Neural progenitor cell (in vitro differentiated cells): Measurements from ENCODE around the gene PTTG2. TPM values are rescaled to one million over a fixed set of nuclear protein-coding genes. Genes with fewer than 3 reads are reported as not detected.
A peak's percentile ranks its signal among the peaks of the same experiment; 100 is the strongest.

ENCODE experiments used
- DNase-seq: peaks from one replicate; pipeline ENCODE4 v3.0.0-alpha.2; 2016; ENCODE audit warnings: low spot score
- H2AFZ ChIP-seq: fragments of 200-600 bp; sonication (generic); replicated peaks from 2 replicates; pipeline ENCODE4 v1.6.1; 2016; ENCODE audit warnings: antibody characterized with exemption
- H3F3A ChIP-seq: fragments of 200-600 bp; sonication (generic); 2 replicates; pipeline ENCODE4 v1.6.1; 2016; ENCODE audit warnings: antibody characterized with exemption, low read depth
- H3K27ac ChIP-seq: fragments of 200-600 bp; sonication (generic); 2 replicates; pipeline ENCODE4 v1.5.1; 2016; ENCODE audit warnings: mild to moderate bottlenecking
- H3K27me3 ChIP-seq: fragments of 200-600 bp; sonication (generic); 2 replicates; pipeline ENCODE4 v1.6.1; 2016; ENCODE audit warnings: mild to moderate bottlenecking, moderate library complexity
- H3K36me3 ChIP-seq: fragments of 200-600 bp; sonication (generic); 2 replicates; pipeline ENCODE4 v1.5.1; 2016
- H3K4me1 ChIP-seq: fragments of 200-600 bp; sonication (generic); 2 replicates; pipeline ENCODE4 v1.6.1; 2016; ENCODE audit warnings: mixed run types
- H3K4me2 ChIP-seq: fragments of 200-600 bp; sonication (generic); 2 replicates; pipeline ENCODE4 v1.6.1; 2016
- H3K4me3 ChIP-seq: fragments of 200-600 bp; sonication (generic); 2 replicates; pipeline ENCODE4 v1.5.1; 2016
- H3K79me2 ChIP-seq: fragments of 200-600 bp; sonication (generic); 2 replicates; pipeline ENCODE4 v1.6.1; 2016; ENCODE audit warnings: low read depth
- H3K9ac ChIP-seq: fragments of 200-600 bp; sonication (generic); 2 replicates; pipeline ENCODE4 v1.6.1; 2016
- H3K9me3 ChIP-seq: fragments of 200-600 bp; sonication (generic); 2 replicates; pipeline ENCODE4 v1.5.1; 2016; ENCODE audit warnings: low read depth
- H4K20me1 ChIP-seq: fragments of 200-600 bp; sonication (generic); 2 replicates; pipeline ENCODE4 v1.6.1; 2016; ENCODE audit warnings: low read depth
- H3K27ac Mint-ChIP-seq: 3 replicates; pipeline ENCODE4 v1.8.0; 2021; ENCODE audit warnings: mixed read lengths
- H3K27me3 Mint-ChIP-seq: 2 replicates; pipeline ENCODE4 v1.8.0; 2022; ENCODE audit warnings: low read depth, mild to moderate bottlenecking, inconsistent platforms, moderate library complexity, mixed read lengths; ENCODE audit not compliant: insufficient read depth
- H3K36me3 Mint-ChIP-seq: 3 replicates; pipeline ENCODE4 v1.8.0; 2021; ENCODE audit warnings: mixed read lengths
- H3K4me1 Mint-ChIP-seq: 3 replicates; pipeline ENCODE4 v1.8.0; 2021; ENCODE audit warnings: mixed read lengths
- H3K4me3 Mint-ChIP-seq: 3 replicates; pipeline ENCODE4 v1.8.0; 2021; ENCODE audit warnings: mild to moderate bottlenecking, moderate library complexity, mixed read lengths
- H3K9me3 Mint-ChIP-seq: 3 replicates; pipeline ENCODE4 v1.8.0; 2020; ENCODE audit warnings: mixed read lengths
- CTCF ChIP-seq: fragments of 200-600 bp; sonication (generic); IDR thresholded peaks from 2 replicates; pipeline ENCODE4 v1.5.1; 2017; ENCODE audit warnings: antibody characterized with exemption, mild to moderate bottlenecking
- EZH2 ChIP-seq: fragments of 200-600 bp; sonication (generic); IDR thresholded peaks from 2 replicates; pipeline ENCODE4 v1.6.1; 2017; ENCODE audit warnings: antibody characterized with exemption, mild to moderate bottlenecking, moderate library complexity
- EZH2phosphoT487 ChIP-seq: fragments of 200-600 bp; sonication (generic); IDR thresholded peaks from 2 replicates; pipeline ENCODE4 v1.6.1; 2017; ENCODE audit warnings: antibody characterized with exemption
- total RNA-seq: library from RNA; depleted of rRNA; stranded (reverse); fragments of >200 nt; gene quantifications from 2 replicates; pipeline ENCODE4 v1.2.3, GENCODE V29; 2015; ENCODE audit warnings: low replicate concordance

Gene PTTG2
- total RNA-seq, 1 donor from 2014 or later, result not detected

DNA sequence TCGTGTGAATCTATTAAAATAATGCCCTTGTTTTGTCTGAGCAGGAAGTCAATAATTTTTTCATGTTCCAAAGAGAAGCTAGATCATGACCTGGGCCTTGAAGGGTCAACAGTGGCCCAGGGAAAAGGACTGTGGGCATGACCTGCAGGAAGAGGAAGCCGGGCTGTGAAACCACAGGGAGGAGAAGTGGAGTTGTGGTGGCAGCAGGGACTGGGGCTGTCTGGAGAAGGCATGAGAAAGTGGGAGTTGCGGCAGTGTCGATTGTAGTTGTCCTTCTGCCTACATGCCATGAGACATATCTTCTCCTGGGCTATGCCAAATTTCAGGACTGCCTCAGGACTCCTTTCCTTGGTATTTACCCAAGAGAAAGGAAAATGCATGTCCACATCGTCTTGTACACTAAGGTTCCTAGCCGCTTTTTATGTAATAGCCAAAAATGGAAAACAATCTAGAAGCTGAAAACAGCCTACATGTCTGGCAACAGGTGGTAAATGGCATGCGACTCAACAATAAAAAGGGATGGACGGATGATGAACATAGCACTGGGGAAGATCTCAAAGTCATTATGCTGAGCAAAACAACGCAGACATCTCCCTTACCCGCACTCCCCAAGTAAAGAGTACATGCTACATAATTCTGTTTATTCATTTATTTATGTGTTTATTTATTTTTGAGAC, 13.6 kb upstream of the PTTG2 start:
- H3K27ac ChIP-seq, result no peak overlapping the region
- Mint-ChIP-seq H3K4me1 (no peaks in the 10 kb centered on the region), H3K27me3 (peaks cover 4% of the 10 kb centered on the region), H3K27ac (no peak overlapping the region), H3K9me3 (peaks cover 4% of the 10 kb centered on the region), H3K4me3 (no peak overlapping the region), H3K36me3 (no peaks in the 10 kb centered on the region)
- no peaks in the 10 kb centered on the region for H3K79me2 ChIP-seq
- H3K9me3 ChIP-seq, result no peaks in the 10 kb centered on the region
- no peaks in the 10 kb centered on the region for H3F3A ChIP-seq
- no peak overlapping the region for H3K4me2 ChIP-seq
- H2AFZ ChIP-seq, result no peak overlapping the region
- TF ChIP-seq CTCF, result no peak
- TF ChIP-seq EZH2, result no peak
- no peak for TF ChIP-seq EZH2phosphoT487
- no peak overlapping the region for H3K9ac ChIP-seq
- no peak for DNase-seq
- H3K27me3 ChIP-seq, result no peaks in the 10 kb centered on the region
- no peaks in the 10 kb centered on the region for H3K36me3 ChIP-seq
- no peaks in the 10 kb centered on the region for H4K20me1 ChIP-seq
- H3K4me3 ChIP-seq, result no peak overlapping the region
- H3K4me1 ChIP-seq, result no peaks in the 10 kb centered on the region

DNA sequence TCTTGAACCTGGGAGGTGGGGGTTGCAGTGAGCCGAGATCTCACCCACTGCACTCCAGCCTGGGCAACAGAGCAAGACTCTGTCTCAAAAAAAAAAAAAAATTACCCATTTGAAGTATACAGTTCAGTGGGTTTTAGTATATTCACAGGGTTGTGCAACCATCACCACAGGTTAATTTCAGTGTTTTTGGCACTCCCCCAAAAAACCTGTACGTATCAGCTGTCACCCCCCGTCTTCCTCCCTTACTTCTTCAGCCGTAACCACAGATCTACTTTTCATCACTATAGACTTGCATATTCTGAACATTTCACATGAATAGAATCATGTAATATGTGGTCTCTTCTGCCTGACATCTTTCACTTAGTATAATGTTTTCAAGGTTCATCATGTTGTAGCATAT, 11.7 kb upstream of the PTTG2 start:
- Mint-ChIP-seq H3K36me3 (no peaks in the 10 kb centered on the region), H3K27ac (no peak overlapping the region), H3K4me1 (no peaks in the 10 kb centered on the region), H3K4me3 (no peak overlapping the region), H3K9me3 (no peaks in the 10 kb centered on the region), H3K27me3 (peaks cover 2% of the 10 kb centered on the region)
- no peak for TF ChIP-seq EZH2phosphoT487
- H3F3A ChIP-seq, result no peaks in the 10 kb centered on the region
- H2AFZ ChIP-seq, result no peak overlapping the region
- H4K20me1 ChIP-seq, result no peaks in the 10 kb centered on the region
- no peaks in the 10 kb centered on the region for H3K79me2 ChIP-seq
- no peak overlapping the region for H3K9ac ChIP-seq
- no peaks in the 10 kb centered on the region for H3K27me3 ChIP-seq
- no peaks in the 10 kb centered on the region for H3K4me1 ChIP-seq
- H3K4me3 ChIP-seq, result no peak overlapping the region
- no peaks in the 10 kb centered on the region for H3K36me3 ChIP-seq
- no peak overlapping the region for H3K27ac ChIP-seq
- no peak overlapping the region for H3K4me2 ChIP-seq
- no peak for DNase-seq
- no peaks in the 10 kb centered on the region for H3K9me3 ChIP-seq

DNA sequence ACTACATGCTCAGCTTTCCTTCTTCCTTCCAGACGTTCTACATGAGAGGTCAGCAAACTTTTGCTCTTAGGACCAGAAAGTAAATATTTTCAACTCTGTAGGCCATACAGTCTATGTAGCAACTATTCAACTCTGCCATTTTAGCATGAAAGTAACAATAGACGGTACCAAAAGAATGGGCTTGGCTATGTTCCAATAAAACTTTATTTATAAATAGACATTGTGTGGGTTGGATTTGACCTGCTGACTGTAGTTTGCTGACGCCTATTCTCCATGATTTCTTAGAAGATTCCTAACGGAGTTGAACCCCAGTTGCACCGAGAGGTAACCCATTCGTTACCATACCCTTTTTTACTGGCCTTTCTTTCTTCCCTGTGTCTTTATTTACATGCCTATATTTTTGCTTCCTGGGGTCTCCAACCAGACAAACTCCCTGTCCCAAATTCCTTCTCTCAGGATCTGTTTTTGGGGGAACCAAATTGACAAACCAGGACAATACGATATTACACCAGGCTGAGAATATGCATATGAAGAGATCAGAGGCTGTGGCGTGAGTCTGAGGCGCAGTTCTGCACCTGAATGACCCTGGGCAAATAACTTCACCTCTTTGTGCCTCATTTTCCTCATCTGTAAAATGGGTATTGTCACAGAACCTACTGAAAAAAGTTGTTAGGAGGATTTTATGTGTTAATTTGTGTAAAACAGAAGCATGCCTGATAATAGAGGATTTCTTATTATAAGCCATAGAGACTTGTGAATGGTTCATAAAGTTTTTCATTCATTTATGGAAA, 10.4 kb upstream of the PTTG2 start:
- no peak overlapping the region for H3K4me3 Mint-ChIP-seq
- no peaks in the 10 kb centered on the region for H3K4me1 Mint-ChIP-seq
- H3K9me3 Mint-ChIP-seq, result no peaks in the 10 kb centered on the region

More for the DNA sequence above, 10.4 kb upstream of the PTTG2 start:
- Mint-ChIP-seq H3K27me3 (peaks cover 2% of the 10 kb centered on the region), H3K36me3 (no peaks in the 10 kb centered on the region), H3K27ac (no peak overlapping the region)
- H3K79me2 ChIP-seq, result no peaks in the 10 kb centered on the region
- H3K4me2 ChIP-seq, result no peak overlapping the region
- no peaks in the 10 kb centered on the region for H4K20me1 ChIP-seq
- H3K4me3 ChIP-seq, result no peak overlapping the region
- TF ChIP-seq EZH2phosphoT487 (no peak), CTCF (no peak), EZH2 (no peak)
- H2AFZ ChIP-seq, result peak overlapping the region; percentile 50
- DNase-seq, result no peak
- H3K4me1 ChIP-seq, result no peaks in the 10 kb centered on the region
- H3F3A ChIP-seq, result no peaks in the 10 kb centered on the region
- no peak overlapping the region for H3K27ac ChIP-seq
- H3K9me3 ChIP-seq, result no peaks in the 10 kb centered on the region
- H3K9ac ChIP-seq, result no peak overlapping the region
- H3K27me3 ChIP-seq, result no peaks in the 10 kb centered on the region
- H3K36me3 ChIP-seq, result no peaks in the 10 kb centered on the region
